SK-N-SH treated with all-trans-retinoic acid at 6 μM for 48 hours (cell line): ENCODE data around the gene RNF144B.

Experiments used
- ATAC-seq: fragments of 200-7000 bp; cut with Tn5 transposase; 3 replicates; pipeline ENCODE4 v1.9.1; 2020; ENCODE audit warnings: mild to moderate bottlenecking, moderate library complexity
- ARNTL ChIP-seq: fragments of 450-650 bp; formaldehyde crosslinking; IDR thresholded peaks from 2 replicates; pipeline ENCODE4 v1.5.0; 2020; ENCODE audit warnings: low read depth, mild to moderate bottlenecking, moderate library complexity, borderline replicate concordance
- BACH2 ChIP-seq: fragments of 250-450 bp; sonication (Bioruptor Pico); IDR thresholded peaks from 2 replicates; pipeline ENCODE4 v1.9.0; 2021; ENCODE audit warnings: mild to moderate bottlenecking, borderline replicate concordance
- CSDC2 ChIP-seq: fragments of 250-450 bp; sonication (Bioruptor Pico); IDR thresholded peaks from 2 replicates; pipeline ENCODE4 v1.5.0; 2020; ENCODE audit warnings: mild to moderate bottlenecking, moderate library complexity
- CSRNP3 ChIP-seq: fragments of 250-450 bp; sonication (Bioruptor Pico); IDR thresholded peaks from 2 replicates; pipeline ENCODE4 v1.5.1; 2021; ENCODE audit warnings: mild to moderate bottlenecking, moderate library complexity
- ESRRG ChIP-seq: fragments of 250-450 bp; sonication (Bioruptor Pico); IDR thresholded peaks from 2 replicates; pipeline ENCODE4 v1.6.1; 2021; ENCODE audit warnings: mild to moderate bottlenecking
- GLIS3 ChIP-seq: fragments of 250-450 bp; sonication (Bioruptor Pico); IDR thresholded peaks from 2 replicates; pipeline ENCODE4 v1.5.0; 2020; ENCODE audit warnings: mild to moderate bottlenecking, moderate library complexity
- ISL1 ChIP-seq: fragments of 250-450 bp; sonication (Bioruptor Pico); IDR thresholded peaks from 2 replicates; pipeline ENCODE4 v2.1.2; 2022; ENCODE audit warnings: mild to moderate bottlenecking, moderate library complexity
- OSR1 ChIP-seq: fragments of 250-450 bp; sonication (Bioruptor Pico); IDR thresholded peaks from 2 replicates; pipeline ENCODE4 v1.8.0; 2022; ENCODE audit warnings: moderate library complexity, mild to moderate bottlenecking, inconsistent platforms
- PATZ1 ChIP-seq: fragments of 250-450 bp; sonication (Bioruptor Pico); IDR thresholded peaks from 2 replicates; pipeline ENCODE4 v1.8.0; 2020; ENCODE audit warnings: mild to moderate bottlenecking, moderate library complexity, borderline replicate concordance
- PPARA ChIP-seq: fragments of 250-450 bp; sonication (Bioruptor Pico); IDR thresholded peaks from 2 replicates; pipeline ENCODE4 v1.5.0; 2020; ENCODE audit warnings: mild to moderate bottlenecking, borderline replicate concordance
- TCF4 ChIP-seq: fragments of 250-450 bp; sonication (Bioruptor Pico); IDR thresholded peaks from 2 replicates; pipeline ENCODE4 v1.8.0; 2021; ENCODE audit warnings: mild to moderate bottlenecking, moderate library complexity, borderline replicate concordance
- TSHZ2 ChIP-seq: fragments of 250-450 bp; sonication (Bioruptor Pico); IDR thresholded peaks from 2 replicates; pipeline ENCODE4 v1.5.0; 2020; ENCODE audit warnings: mild to moderate bottlenecking, moderate library complexity
- ZC3H10 ChIP-seq: fragments of 250-450 bp; sonication (Bioruptor Pico); IDR thresholded peaks from 2 replicates; pipeline ENCODE4 v1.5.1; 2021; ENCODE audit warnings: mild to moderate bottlenecking, moderate library complexity
- ZFP3 ChIP-seq: fragments of 250-450 bp; sonication (Bioruptor Pico); IDR thresholded peaks from 2 replicates; pipeline ENCODE4 v1.5.0; 2020; ENCODE audit warnings: mild to moderate bottlenecking, moderate library complexity
- ZFP30 ChIP-seq: fragments of 450-650 bp; formaldehyde crosslinking; IDR thresholded peaks from 2 replicates; pipeline ENCODE4 v1.5.0; 2022; ENCODE audit warnings: mild to moderate bottlenecking, moderate library complexity
- ZNF565 ChIP-seq: fragments of 450-650 bp; formaldehyde crosslinking; conservative IDR thresholded peaks from 2 replicates; pipeline ENCODE4 v1.5.0; 2020; ENCODE audit warnings: low read depth, mild to moderate bottlenecking, moderate library complexity
- ZNF70 ChIP-seq: fragments of 450-650 bp; formaldehyde crosslinking; IDR thresholded peaks from 2 replicates; pipeline ENCODE4 v1.5.0; 2020; ENCODE audit warnings: mild to moderate bottlenecking, moderate library complexity
- ZNF8 ChIP-seq: fragments of 450-650 bp; formaldehyde crosslinking; IDR thresholded peaks from 2 replicates; pipeline ENCODE4 v1.5.0; 2020; ENCODE audit warnings: mild to moderate bottlenecking, moderate library complexity

RNF144B gene

GRCh38 chr6:18465410-18466154 lies 78.4 kb downstream of the RNF144B start:
- no peak for TF ChIP-seq ZC3H10 (CRISPR knock-in tag)
- no peak for TF ChIP-seq ARNTL
- TF ChIP-seq ZNF565 (CRISPR knock-in tag): no peak
- no peak for TF ChIP-seq PATZ1 (CRISPR knock-in tag)
- TF ChIP-seq ZNF8 (CRISPR knock-in tag): no peak
- no peak for ATAC-seq

GRCh38 chr6:18467741-18468502 lies 80.8 kb downstream of the RNF144B start:
- no peak for ATAC-seq
- TF ChIP-seq ZNF70: no peak
- TF ChIP-seq CSDC2 (CRISPR knock-in tag): no peak
- TF ChIP-seq TCF4 (CRISPR knock-in tag): no peak
- TF ChIP-seq GLIS3 (CRISPR knock-in tag): no peak
- no peak for TF ChIP-seq ZFP30 (CRISPR knock-in tag)
- no peak for TF ChIP-seq BACH2 (CRISPR knock-in tag)
- TF ChIP-seq ARNTL: no peak
- TF ChIP-seq ZC3H10 (CRISPR knock-in tag): no peak
- TF ChIP-seq, all 23 proteins: peak for 0

- no peak for ATAC-seq
- no peak for TF ChIP-seq CSRNP3 (CRISPR knock-in tag)
Observed at GRCh38 chr6:18468503-18468843, 81.3 kb downstream of the RNF144B start.

- TF ChIP-seq BACH2 (CRISPR knock-in tag) (no peak), ESRRG (CRISPR knock-in tag) (no peak), ZC3H10 (CRISPR knock-in tag) (no peak), PATZ1 (CRISPR knock-in tag) (no peak), TCF4 (CRISPR knock-in tag) (no peak)
- no peak for ATAC-seq
Observed at GRCh38 chr6:18469536-18469935, 82.4 kb downstream of the RNF144B start.

- no peak for ATAC-seq
- TF ChIP-seq CSRNP3 (CRISPR knock-in tag) (no peak), PPARA (CRISPR knock-in tag) (no peak), ARNTL (no peak), ZNF70 (no peak), TCF4 (CRISPR knock-in tag) (no peak), BACH2 (CRISPR knock-in tag) (no peak), TSHZ2 (CRISPR knock-in tag) (no peak), ZFP3 (CRISPR knock-in tag) (no peak), ISL1 (CRISPR knock-in tag) (no peak), OSR1 (CRISPR knock-in tag) (no peak), PATZ1 (CRISPR knock-in tag) (no peak)
Observed at GRCh38 chr6:18471232-18471964, 84.2 kb downstream of the RNF144B start.
